Measurements from ENCODE around the gene PTMS. TPM values are rescaled to one million over a fixed set of nuclear protein-coding genes. Genes with fewer than 3 reads are reported as not detected.

The PTMS gene
- total and polyA plus RNA-seq, 7 donors: 65.4 to 104 (median 82.6) TPM

GRCh38 chr12:6778574-6779550 lies 12.7 kb downstream of the PTMS start:
- Histone ChIP-seq H3K36me3 (ENCODE audit: insufficient read depth in 1 of 2, low read depth in 1 of 2) (no peaks in the 10 kb centered on the region), H3K27me3 (ENCODE audit: insufficient read depth in 3 of 3, low read length in 2 of 3) (peaks cover 0 to under 1% (median 0%) of the 10 kb centered on the region in 3 donors), H3K9me3 (no peaks in the 10 kb centered on the region), H3K4me1 (peaks cover 5% of the 10 kb centered on the region), H3K27ac (peak overlapping the region; percentile 68), H3K4me3 (peak overlapping the region; percentile 65)
- peak; percentile 96 for TF ChIP-seq CTCF (IDR thresholded peaks at IDR 0.05)
- 2 to 4% (median 3%) methylated on average over 30 to 35 of the region's 35 CpGs for WGBS, 3 donors
- intact Hi-C loops (cut with DNase I): loop anchor here (1.0 to 5.0 kb wide), 5 partner anchors 24 to 160 kb away; partner anchors contain the start of gene MLF2 (in 1 of the 2)
- DNase-seq (peak; percentile 94 to 97), ATAC-seq (peak; percentile 98 to 99 (median 99))

- ATAC-seq (no peak), DNase-seq (no peak)
- TF ChIP-seq CTCF (IDR thresholded peaks at IDR 0.05): no peak
- WGBS, 3 donors: 86 to 92% (median 91%) methylated on average over 6 of the region's 6 CpGs
- H3K27ac ChIP-seq: peak overlapping the region; percentile 68
- intact Hi-C loops (cut with DNase I): loop anchor here (1.0 to 5.0 kb wide), 5 partner anchors 25 to 161 kb away; partner anchors contain the start of gene MLF2 (in 1 of the 2)
- no peaks in the 10 kb centered on the region for H3K27me3 ChIP-seq (ENCODE audit: insufficient read depth in 3 of 3, low read length in 2 of 3)
- no peaks in the 10 kb centered on the region for H3K36me3 ChIP-seq (ENCODE audit: insufficient read depth in 1 of 2, low read depth in 1 of 2)
- H3K4me3 ChIP-seq: no peak overlapping the region
- no peaks in the 10 kb centered on the region for H3K9me3 ChIP-seq
- H3K4me1 ChIP-seq: peaks cover 5% of the 10 kb centered on the region
Observed at GRCh38 chr12:6779708-6780432, 13.7 kb downstream of the PTMS start.

- WGBS, 3 donors: 84 to 90% (median 87%) methylated on average over 6 of the region's 6 CpGs
- intact Hi-C loops (cut with DNase I): no loop called here
- DNase-seq (no peak), ATAC-seq (no peak)
- H3K4me1 ChIP-seq: peaks cover 5% of the 10 kb centered on the region
- TF ChIP-seq CTCF (IDR thresholded peaks at IDR 0.05): no peak
- no peak overlapping the region for H3K27ac ChIP-seq
- H3K36me3 ChIP-seq (ENCODE audit: insufficient read depth in 1 of 2, low read depth in 1 of 2): no peaks in the 10 kb centered on the region
- no peaks in the 10 kb centered on the region for H3K27me3 ChIP-seq (ENCODE audit: insufficient read depth in 3 of 3, low read length in 2 of 3)
- H3K9me3 ChIP-seq: no peaks in the 10 kb centered on the region
- H3K4me3 ChIP-seq: no peak overlapping the region
Observed at GRCh38 chr12:6780573-6780972, 14.4 kb downstream of the PTMS start.

- no peaks in the 10 kb centered on the region for H3K9me3 ChIP-seq
- no peak overlapping the region for H3K4me3 ChIP-seq
- ATAC-seq: no peak
- no peaks in the 10 kb centered on the region for H3K36me3 ChIP-seq (ENCODE audit: insufficient read depth in 1 of 2, low read depth in 1 of 2)
- intact Hi-C loops (cut with DNase I): no loop called here
- 65 to 70% (median 70%) methylated on average over 6 of the region's 6 CpGs for WGBS, 3 donors
- peaks cover 5% of the 10 kb centered on the region for H3K4me1 ChIP-seq
- H3K27ac ChIP-seq: no peak overlapping the region
- no peak for TF ChIP-seq CTCF (IDR thresholded peaks at IDR 0.05)
- no peaks in the 10 kb centered on the region for H3K27me3 ChIP-seq (ENCODE audit: insufficient read depth in 3 of 3, low read length in 2 of 3)
- DNase-seq: no peak
Observed at GRCh38 chr12:6782119-6782518, 16.0 kb downstream of the PTMS start.

Data from psoas muscle (tissue), 8 donors.